GM18870 (cell line): ENCODE data around the gene PNPLA3.

ENCODE experiments used
- ATAC-seq: cut with Tn5 transposase; IDR thresholded peaks from one replicate; pipeline ENCODE4 v1.9.1; 2021; ENCODE audit warnings: moderate library complexity; ENCODE audit not compliant: unreplicated experiment

The PNPLA3 gene

GRCh38 chr22:43991316-43992020 lies 67.9 kb downstream of the PNPLA3 start:
- ATAC-seq, result no peak

- no peak for ATAC-seq
These were observed 68.8 kb downstream of the PNPLA3 start for GRCh38 chr22:43992331-43992821.

- ATAC-seq, result no peak
These were observed 69.6 kb downstream of the PNPLA3 start for GRCh38 chr22:43993072-43993760.

- ATAC-seq, result no peak
These were observed 70.4 kb downstream of the PNPLA3 start for GRCh38 chr22:43994006-43994405.

- no peak for ATAC-seq
These were observed 70.8 kb downstream of the PNPLA3 start for GRCh38 chr22:43994416-43994815.

- ATAC-seq, result no peak
These were observed 71.6 kb downstream of the PNPLA3 start for GRCh38 chr22:43995057-43995685.

GRCh38 chr22:43995798-43996169 lies 72.2 kb downstream of the PNPLA3 start:
- ATAC-seq, result no peak

- ATAC-seq, result no peak
These were observed 72.8 kb downstream of the PNPLA3 start for GRCh38 chr22:43996170-43996980.

- ATAC-seq, result no peak
These were observed 73.3 kb downstream of the PNPLA3 start for GRCh38 chr22:43996981-43997265.
